Glutamatergic neuron (in vitro differentiated cells): ENCODE measurements around the gene PLCZ1. TPM values are rescaled to one million over a fixed set of nuclear protein-coding genes. Genes with fewer than 3 reads are reported as not detected.

Source experiments
- DNase-seq: peaks from one replicate; pipeline ENCODE4 v3.0.0; 2022
- H3K27ac Mint-ChIP-seq: one replicate; pipeline ENCODE4 v1.8.0; 2020; ENCODE audit warnings: mild to moderate bottlenecking, mixed read lengths, inconsistent platforms; ENCODE audit not compliant: unreplicated experiment
- H3K27me3 Mint-ChIP-seq: one replicate; pipeline ENCODE4 v1.8.0; 2020; ENCODE audit warnings: mild to moderate bottlenecking, moderate library complexity, mixed read lengths, inconsistent platforms; ENCODE audit not compliant: unreplicated experiment
- H3K36me3 Mint-ChIP-seq: one replicate; pipeline ENCODE4 v1.8.0; 2020; ENCODE audit warnings: mild to moderate bottlenecking, mixed read lengths, inconsistent platforms; ENCODE audit not compliant: unreplicated experiment
- H3K4me1 Mint-ChIP-seq: one replicate; pipeline ENCODE4 v1.8.0; 2020; ENCODE audit warnings: mild to moderate bottlenecking, low read depth, mixed read lengths, inconsistent platforms; ENCODE audit not compliant: unreplicated experiment
- H3K4me3 Mint-ChIP-seq: one replicate; pipeline ENCODE4 v1.8.0; 2020; ENCODE audit warnings: mild to moderate bottlenecking, mixed read lengths, inconsistent platforms; ENCODE audit not compliant: unreplicated experiment
- H3K9me3 Mint-ChIP-seq: one replicate; pipeline ENCODE4 v1.8.0; 2020; ENCODE audit warnings: mild to moderate bottlenecking, moderate library complexity, mixed read lengths, inconsistent platforms; ENCODE audit not compliant: unreplicated experiment
- total RNA-seq: library from RNA; stranded (reverse); fragmentation: NEBNext Ultra II Directional; extraction: Animal tissue kit (Norgen Biotek cat#: 25700); gene quantifications from one replicate; pipeline ENCODE4 v1.2.1, GENCODE V29; 2021; ENCODE audit not compliant: unreplicated experiment
- TF ChIP-seq, protein P1 (sequence below): fragments of 200-600 bp; sonication (generic); IDR thresholded peaks from one replicate; pipeline ENCODE4 v1.5.0; 2021; ENCODE audit not compliant: partially characterized antibody, unreplicated experiment

PLCZ1 gene
- total RNA-seq, 1 donor from 2014 or later = not detected

DNA sequence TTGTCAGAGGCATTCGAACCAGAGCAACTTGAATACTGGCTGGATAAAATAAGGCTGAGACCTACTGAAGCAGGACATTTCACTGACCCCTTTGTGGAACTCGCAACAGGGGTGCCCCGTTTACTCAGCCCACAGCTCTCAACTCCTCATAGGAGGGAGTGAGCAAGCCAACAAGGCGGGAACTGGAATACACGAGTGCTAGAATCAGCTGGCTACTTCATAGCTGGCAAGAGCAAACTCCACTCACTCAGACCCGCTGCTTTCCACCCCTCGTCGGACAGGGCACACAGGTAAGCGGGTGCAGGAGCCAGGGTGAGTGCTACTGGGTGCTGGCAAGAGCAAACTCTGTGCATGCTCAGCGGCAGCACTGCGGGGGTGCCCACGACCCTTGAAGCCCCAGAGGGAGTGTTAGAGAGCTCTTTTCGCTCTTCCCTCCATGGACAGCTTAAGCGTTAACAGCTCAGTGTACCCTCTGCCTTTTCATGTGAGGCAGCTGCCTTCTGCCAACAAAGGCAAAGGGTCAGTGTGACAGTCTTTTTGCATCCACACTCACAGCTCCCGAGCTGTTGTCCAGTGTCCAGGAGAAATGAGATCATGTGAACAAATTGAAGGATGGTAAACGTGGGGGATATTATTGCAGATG, 15.8 kb upstream of the PLCZ1 start:
- H3K9me3 Mint-ChIP-seq = peaks cover 2% of the 10 kb centered on the region
- peaks cover 36% of the 10 kb centered on the region for H3K4me1 Mint-ChIP-seq
- DNase-seq = peak; percentile 20

DNA sequence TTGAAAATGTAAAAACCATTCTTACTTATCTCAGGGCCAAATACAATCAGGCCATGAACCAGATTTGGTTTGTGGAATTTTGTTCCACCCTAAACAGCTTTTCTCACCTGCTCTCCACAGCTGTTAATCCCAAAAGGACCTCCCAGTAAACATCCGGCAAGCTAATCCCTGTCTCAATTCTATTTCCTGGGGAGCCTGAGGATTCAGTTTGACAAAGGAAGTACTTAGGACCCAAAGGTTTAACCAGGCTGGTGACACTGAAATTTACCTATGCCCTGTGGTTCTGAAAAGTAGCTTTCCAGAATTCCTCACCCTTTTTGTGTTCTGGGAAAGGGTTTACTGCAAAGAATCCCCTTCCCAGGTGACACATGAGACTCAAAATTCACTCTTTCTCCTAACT, 15.1 kb upstream of the PLCZ1 start:
- DNase-seq = no peak
- TF ChIP-seq, protein P1, sequence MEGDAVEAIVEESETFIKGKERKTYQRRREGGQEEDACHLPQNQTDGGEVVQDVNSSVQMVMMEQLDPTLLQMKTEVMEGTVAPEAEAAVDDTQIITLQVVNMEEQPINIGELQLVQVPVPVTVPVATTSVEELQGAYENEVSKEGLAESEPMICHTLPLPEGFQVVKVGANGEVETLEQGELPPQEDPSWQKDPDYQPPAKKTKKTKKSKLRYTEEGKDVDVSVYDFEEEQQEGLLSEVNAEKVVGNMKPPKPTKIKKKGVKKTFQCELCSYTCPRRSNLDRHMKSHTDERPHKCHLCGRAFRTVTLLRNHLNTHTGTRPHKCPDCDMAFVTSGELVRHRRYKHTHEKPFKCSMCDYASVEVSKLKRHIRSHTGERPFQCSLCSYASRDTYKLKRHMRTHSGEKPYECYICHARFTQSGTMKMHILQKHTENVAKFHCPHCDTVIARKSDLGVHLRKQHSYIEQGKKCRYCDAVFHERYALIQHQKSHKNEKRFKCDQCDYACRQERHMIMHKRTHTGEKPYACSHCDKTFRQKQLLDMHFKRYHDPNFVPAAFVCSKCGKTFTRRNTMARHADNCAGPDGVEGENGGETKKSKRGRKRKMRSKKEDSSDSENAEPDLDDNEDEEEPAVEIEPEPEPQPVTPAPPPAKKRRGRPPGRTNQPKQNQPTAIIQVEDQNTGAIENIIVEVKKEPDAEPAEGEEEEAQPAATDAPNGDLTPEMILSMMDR = no peak
- Mint-ChIP-seq H3K36me3 (no peaks in the 10 kb centered on the region), H3K4me3 (peak overlapping the region; percentile 47), H3K9me3 (peaks cover 2% of the 10 kb centered on the region), H3K4me1 (peaks cover 36% of the 10 kb centered on the region), H3K27me3 (no peaks in the 10 kb centered on the region), H3K27ac (peak overlapping the region; percentile 33)

More for the DNA sequence above, 15.8 kb upstream of the PLCZ1 start:
- no peaks in the 10 kb centered on the region for H3K36me3 Mint-ChIP-seq
- TF ChIP-seq, protein P1 = no peak
- peak overlapping the region; percentile 68 for H3K27ac Mint-ChIP-seq
- peak overlapping the region; percentile 47 for H3K4me3 Mint-ChIP-seq
- no peaks in the 10 kb centered on the region for H3K27me3 Mint-ChIP-seq

GRCh38 chr12:18752280-18752920, 14.6 kb upstream of the PLCZ1 start:
- H3K36me3 Mint-ChIP-seq = no peaks in the 10 kb centered on the region
- peak; percentile 18 for DNase-seq
- H3K27ac Mint-ChIP-seq = no peak overlapping the region
- peaks cover 2% of the 10 kb centered on the region for H3K9me3 Mint-ChIP-seq
- peaks cover 36% of the 10 kb centered on the region for H3K4me1 Mint-ChIP-seq
- no peaks in the 10 kb centered on the region for H3K27me3 Mint-ChIP-seq
- H3K4me3 Mint-ChIP-seq = peak overlapping the region; percentile 43
- TF ChIP-seq, protein P1 = no peak

DNA sequence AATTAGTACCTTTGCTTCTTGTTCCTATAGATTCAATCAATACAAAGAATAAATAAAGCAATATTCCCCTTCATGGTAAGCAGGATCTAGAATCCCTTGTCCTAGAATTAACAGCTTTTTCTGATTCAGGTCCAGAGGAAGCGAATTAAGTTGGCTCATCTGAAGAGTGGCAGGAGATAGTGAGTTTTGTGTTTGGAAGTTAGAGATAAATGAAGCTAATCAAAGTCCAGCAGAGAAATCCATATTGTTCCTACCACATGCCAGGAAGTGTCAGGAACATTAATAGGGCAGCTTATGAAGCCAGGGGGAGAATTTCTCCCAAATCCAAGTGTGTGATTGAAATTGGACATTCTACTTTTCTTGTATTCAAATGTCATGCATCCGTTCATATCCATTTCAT, 14.1 kb upstream of the PLCZ1 start:
- H3K27ac Mint-ChIP-seq = no peak overlapping the region
- H3K27me3 Mint-ChIP-seq = no peaks in the 10 kb centered on the region
- TF ChIP-seq, protein P1 = no peak
- peaks cover 2% of the 10 kb centered on the region for H3K9me3 Mint-ChIP-seq
- peaks cover 36% of the 10 kb centered on the region for H3K4me1 Mint-ChIP-seq
- DNase-seq = no peak
- H3K4me3 Mint-ChIP-seq = no peak overlapping the region
- no peaks in the 10 kb centered on the region for H3K36me3 Mint-ChIP-seq

DNA sequence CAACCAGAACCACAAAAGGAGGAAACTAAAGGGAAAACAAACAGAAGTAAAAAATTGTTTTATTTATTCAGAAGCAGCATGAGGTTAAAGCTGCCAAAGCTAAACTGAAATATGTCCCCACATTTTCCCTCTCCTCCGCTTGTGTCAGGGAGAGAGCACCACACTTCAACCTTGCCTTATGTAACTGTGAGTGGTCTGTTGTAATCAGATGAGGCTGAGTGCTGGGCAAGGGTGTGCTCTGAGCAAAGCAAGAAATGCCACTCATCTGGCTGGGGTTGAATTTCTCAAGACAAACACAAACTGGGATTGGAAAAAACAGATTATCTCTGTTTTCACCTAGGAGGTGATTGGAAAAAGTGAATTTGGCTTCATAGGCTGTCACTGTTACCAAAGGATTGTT, 12.3 kb upstream of the PLCZ1 start:
- H3K36me3 Mint-ChIP-seq = no peaks in the 10 kb centered on the region
- no peak overlapping the region for H3K4me3 Mint-ChIP-seq
- TF ChIP-seq, protein P1 = no peak
- peaks cover 2% of the 10 kb centered on the region for H3K9me3 Mint-ChIP-seq
- no peak for DNase-seq
- no peaks in the 10 kb centered on the region for H3K27me3 Mint-ChIP-seq
- peaks cover 36% of the 10 kb centered on the region for H3K4me1 Mint-ChIP-seq
- no peak overlapping the region for H3K27ac Mint-ChIP-seq
